Measurements from ENCODE around the gene SCYGR8.

SCYGR8 gene

DNA sequence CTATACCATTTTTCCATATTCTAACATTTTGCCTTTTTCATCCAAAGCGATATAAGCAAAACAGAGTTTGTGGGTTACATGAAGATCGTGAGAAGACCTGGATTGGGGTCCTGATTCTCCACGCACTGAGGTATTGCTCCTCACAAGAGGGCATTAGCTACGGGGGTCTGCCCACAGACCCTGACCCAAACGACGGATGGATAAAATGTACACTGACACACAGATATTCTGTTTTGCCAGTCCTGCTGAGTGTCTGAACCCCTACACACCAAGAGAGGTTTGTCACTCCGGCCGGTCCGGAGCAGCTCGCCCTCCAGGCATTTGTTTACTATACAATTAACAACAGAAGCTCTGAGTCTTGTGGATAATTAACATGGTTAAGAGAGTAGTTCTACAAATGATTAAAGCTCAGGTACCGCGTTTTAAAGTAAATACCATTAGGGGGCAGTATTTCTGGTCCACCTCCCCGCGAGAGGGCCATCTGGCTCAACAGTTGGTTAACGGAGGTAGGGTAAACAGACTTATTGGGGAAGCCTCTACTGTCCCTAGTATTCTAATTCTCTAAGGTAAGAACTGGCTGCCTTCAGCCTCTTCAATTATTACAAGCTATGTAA, 28.4 kb downstream of the SCYGR8 start:
- no peak overlapping the region for H3K4me3 ChIP-seq (replicated peaks; ENCODE audit: low read depth, low read length)
- DNase-seq (ENCODE audit: low read depth): no peak
- TF ChIP-seq, protein P1, sequence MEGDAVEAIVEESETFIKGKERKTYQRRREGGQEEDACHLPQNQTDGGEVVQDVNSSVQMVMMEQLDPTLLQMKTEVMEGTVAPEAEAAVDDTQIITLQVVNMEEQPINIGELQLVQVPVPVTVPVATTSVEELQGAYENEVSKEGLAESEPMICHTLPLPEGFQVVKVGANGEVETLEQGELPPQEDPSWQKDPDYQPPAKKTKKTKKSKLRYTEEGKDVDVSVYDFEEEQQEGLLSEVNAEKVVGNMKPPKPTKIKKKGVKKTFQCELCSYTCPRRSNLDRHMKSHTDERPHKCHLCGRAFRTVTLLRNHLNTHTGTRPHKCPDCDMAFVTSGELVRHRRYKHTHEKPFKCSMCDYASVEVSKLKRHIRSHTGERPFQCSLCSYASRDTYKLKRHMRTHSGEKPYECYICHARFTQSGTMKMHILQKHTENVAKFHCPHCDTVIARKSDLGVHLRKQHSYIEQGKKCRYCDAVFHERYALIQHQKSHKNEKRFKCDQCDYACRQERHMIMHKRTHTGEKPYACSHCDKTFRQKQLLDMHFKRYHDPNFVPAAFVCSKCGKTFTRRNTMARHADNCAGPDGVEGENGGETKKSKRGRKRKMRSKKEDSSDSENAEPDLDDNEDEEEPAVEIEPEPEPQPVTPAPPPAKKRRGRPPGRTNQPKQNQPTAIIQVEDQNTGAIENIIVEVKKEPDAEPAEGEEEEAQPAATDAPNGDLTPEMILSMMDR (IDR thresholded peaks at IDR 0.05; ENCODE audit: low read length, missing control alignments): peak; percentile 1

GRCh38 chr2:227774895-227775842, 29.5 kb downstream of the SCYGR8 start:
- H3K4me3 ChIP-seq (replicated peaks; ENCODE audit: low read depth, low read length): no peak overlapping the region
- TF ChIP-seq, protein P1 (IDR thresholded peaks at IDR 0.05; ENCODE audit: low read length, missing control alignments): no peak
- no peak for DNase-seq (ENCODE audit: low read depth)

DNA sequence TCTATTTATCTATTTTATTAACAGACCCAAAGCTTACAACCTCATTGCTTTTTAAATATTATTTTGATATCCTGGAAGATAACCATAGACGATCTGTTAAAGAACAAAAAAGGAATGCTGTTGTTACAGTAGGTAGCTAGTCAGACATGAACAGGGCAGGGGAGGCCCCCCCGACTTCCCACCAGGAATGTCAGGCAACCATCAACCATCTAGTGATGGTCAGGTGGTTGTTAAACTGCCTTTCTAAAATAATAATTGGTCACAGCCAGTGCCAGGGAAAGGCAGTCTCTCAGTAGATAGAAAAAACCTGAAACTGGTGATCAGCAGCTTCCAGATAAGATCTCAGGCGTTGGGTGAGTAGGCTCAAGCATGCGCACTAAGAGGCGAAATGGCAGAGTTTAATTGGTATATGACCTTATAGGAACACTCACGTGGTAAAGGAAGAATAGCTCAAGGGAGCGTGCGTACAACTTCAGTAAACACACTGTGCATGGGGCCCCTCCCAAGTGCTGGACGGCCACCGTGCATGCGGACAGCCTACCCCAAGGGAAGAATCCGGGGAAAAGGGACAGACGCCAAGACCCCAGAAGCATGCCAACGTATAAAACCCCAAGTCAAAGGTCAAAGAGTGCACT, 35.4 kb downstream of the SCYGR8 start:
- no peak overlapping the region for H3K4me3 ChIP-seq (replicated peaks; ENCODE audit: low read depth, low read length)
- DNase-seq (ENCODE audit: low read depth): no peak
- TF ChIP-seq, protein P1 (IDR thresholded peaks at IDR 0.05; ENCODE audit: low read length, missing control alignments): no peak

- TF ChIP-seq, protein P1 (IDR thresholded peaks at IDR 0.05; ENCODE audit: low read length, missing control alignments): no peak
- DNase-seq (ENCODE audit: low read depth): no peak
Observed at GRCh38 chr2:227781841-227782240, 36.1 kb downstream of the SCYGR8 start.

GRCh38 chr2:227782804-227783203, 37.1 kb downstream of the SCYGR8 start:
- TF ChIP-seq, protein P1 (IDR thresholded peaks at IDR 0.05; ENCODE audit: low read length, missing control alignments): no peak
- no peak overlapping the region for H3K4me3 ChIP-seq (replicated peaks; ENCODE audit: low read depth, low read length)

More at GRCh38 chr2:227781841-227782240, 36.1 kb downstream of the SCYGR8 start:
- H3K4me3 ChIP-seq (replicated peaks; ENCODE audit: low read depth, low read length): no peak overlapping the region

DNA sequence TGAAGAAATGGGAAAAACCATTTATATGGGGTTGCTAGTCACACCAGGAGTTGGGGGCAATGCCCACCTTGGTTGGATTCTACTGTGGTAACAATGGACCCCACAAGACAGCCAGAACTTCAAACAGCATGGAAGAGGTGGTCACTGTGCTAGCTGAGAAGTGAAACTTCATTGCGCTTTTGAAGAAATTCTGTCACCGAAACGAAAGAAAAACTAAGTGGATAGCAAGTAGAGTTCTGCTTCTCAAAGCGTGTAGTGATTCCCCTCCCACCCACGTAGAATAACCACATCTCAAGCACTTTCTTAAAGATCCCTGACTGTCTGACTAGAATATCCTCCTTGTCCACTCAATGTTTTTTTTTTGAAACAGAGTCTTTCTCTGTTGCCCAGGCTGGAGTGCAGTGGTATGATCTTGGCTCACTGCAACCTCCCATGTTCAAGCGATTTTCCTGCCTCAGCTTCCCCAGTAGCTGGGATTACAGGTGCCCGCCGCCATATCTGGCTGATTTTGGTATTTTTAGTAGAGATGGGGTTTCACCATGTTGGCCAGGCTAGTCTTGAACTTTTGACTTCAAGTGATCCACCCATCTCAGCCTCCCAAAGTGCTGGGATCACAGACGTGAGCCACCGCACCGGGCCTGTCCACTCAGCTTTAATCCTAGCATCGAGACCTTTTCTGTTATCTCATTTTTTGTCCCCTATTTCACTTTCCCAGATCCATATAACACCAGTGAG, 37.9 kb downstream of the SCYGR8 start:
- DNase-seq (ENCODE audit: low read depth): no peak
- TF ChIP-seq, protein P1 (IDR thresholded peaks at IDR 0.05; ENCODE audit: low read length, missing control alignments): no peak
- no peak overlapping the region for H3K4me3 ChIP-seq (replicated peaks; ENCODE audit: low read depth, low read length)

More at GRCh38 chr2:227782804-227783203, 37.1 kb downstream of the SCYGR8 start:
- DNase-seq (ENCODE audit: low read depth): no peak
